Limb (tissue), 2 donors: ENCODE data around the gene CCNE1.
"Not testable (repeated sequence)": the region's sequence is repeated elsewhere in the genome, so short reads cannot be mapped to it uniquely, and the experiment has no call there.

ENCODE experiments used
- DNase-seq, 2 donors: peaks; one replicate each; pipeline ENCODE4 v3.0.0-alpha.2; 2016; ENCODE audit errors: extremely low spot score in 2 of 2

The CCNE1 gene

GRCh38 chr19:29787281-29787680 is 24.5 kb upstream of the CCNE1 start:
- no peak for DNase-seq

- DNase-seq: no peak
Measured at GRCh38 chr19:29789007-29789406, 22.8 kb upstream of the CCNE1 start.

GRCh38 chr19:29793116-29793727 is 18.6 kb upstream of the CCNE1 start:
- no peak for DNase-seq

GRCh38 chr19:29794490-29794889 is 17.3 kb upstream of the CCNE1 start:
- DNase-seq: not testable (repeated sequence)

- DNase-seq: no peak
Measured at GRCh38 chr19:29795461-29796172, 16.2 kb upstream of the CCNE1 start.

- no peak for DNase-seq
Measured at GRCh38 chr19:29796173-29796573, 15.6 kb upstream of the CCNE1 start.

GRCh38 chr19:29798774-29799497 is 12.9 kb upstream of the CCNE1 start:
- DNase-seq: peak in 1 of 2 donors; percentile 44

GRCh38 chr19:29800100-29800825 is 11.5 kb upstream of the CCNE1 start:
- no peak for DNase-seq

- not testable (repeated sequence) for DNase-seq
Measured at GRCh38 chr19:29803951-29804350, 7.8 kb upstream of the CCNE1 start.

GRCh38 chr19:29804493-29804892 is 7.3 kb upstream of the CCNE1 start:
- DNase-seq: no peak

- DNase-seq: no peak
Measured at GRCh38 chr19:29805031-29805965, 6.5 kb upstream of the CCNE1 start.

GRCh38 chr19:29806098-29806866 is 5.5 kb upstream of the CCNE1 start:
- peak; percentile 60 to 77 for DNase-seq

- no peak for DNase-seq
Measured at GRCh38 chr19:29807178-29807577, 4.6 kb upstream of the CCNE1 start.

GRCh38 chr19:29807870-29808405 is 3.9 kb upstream of the CCNE1 start:
- DNase-seq: no peak

- DNase-seq: no peak
Measured at GRCh38 chr19:29809795-29810503, 1.8 kb upstream of the CCNE1 start.

- DNase-seq: no peak
Measured at GRCh38 chr19:29810504-29810871, 1.3 kb upstream of the CCNE1 start.

- peak in 1 of 2 donors; percentile 47 for DNase-seq
Measured at GRCh38 chr19:29812080-29812880, 489 bp downstream of the CCNE1 start.

- DNase-seq: no peak
Measured at GRCh38 chr19:29812881-29813275, 1.1 kb downstream of the CCNE1 start.
